Midbrain (tissue), 1 donor: ENCODE measurements around the gene NCS1.

Experiments used
- DNase-seq: peaks from one replicate; lab custom pipeline; 2025; lab: John Stamatoyannopoulos, UW

Gene NCS1

DNA sequence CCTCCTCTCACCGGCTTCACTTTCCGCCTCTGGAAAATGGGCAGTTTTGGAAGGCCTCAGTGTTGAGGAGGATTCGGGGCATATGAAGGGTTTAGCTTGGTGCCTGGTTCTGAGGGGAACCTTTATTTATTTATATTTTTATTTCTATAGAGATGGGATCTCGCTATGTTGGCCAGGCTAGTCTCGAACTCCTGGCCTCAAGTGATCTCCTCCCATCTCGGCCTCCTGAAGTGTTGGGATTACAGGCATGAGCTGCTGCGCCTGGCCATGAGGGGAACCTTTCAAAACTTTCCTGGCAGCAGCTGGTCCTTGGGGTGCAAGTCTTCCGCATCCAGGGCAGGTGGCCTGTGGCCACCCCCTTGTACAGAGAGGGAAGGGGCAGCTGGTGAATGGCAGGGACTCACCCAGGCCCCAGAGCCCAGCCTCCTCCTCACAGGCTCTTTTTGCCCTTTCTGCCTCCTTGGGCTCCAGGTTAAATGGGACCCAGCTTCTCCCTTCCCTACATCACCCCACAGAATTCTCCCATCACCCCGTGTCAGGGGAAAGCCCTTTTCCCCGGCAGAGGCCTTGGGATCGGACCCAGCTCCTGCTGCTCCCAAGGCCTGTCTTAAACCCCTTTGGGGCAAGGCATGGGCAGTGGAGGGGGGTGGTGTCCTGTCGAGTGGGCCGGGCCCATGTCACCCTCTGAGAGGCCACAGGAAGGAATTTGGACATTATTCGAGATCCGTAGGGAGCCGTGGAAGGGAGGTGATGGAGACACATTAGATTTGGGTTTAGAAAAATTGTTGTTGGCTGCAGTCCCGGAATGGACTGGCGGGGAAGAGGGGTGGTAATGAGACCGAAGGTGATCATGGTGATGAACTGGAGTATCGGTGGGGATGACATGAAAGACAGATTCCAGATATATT, 5.9 kb downstream of the NCS1 start:
- no peak for DNase-seq

GRCh38 chr9:130179331-130179907, 7.2 kb downstream of the NCS1 start:
- DNase-seq, result no peak

DNA sequence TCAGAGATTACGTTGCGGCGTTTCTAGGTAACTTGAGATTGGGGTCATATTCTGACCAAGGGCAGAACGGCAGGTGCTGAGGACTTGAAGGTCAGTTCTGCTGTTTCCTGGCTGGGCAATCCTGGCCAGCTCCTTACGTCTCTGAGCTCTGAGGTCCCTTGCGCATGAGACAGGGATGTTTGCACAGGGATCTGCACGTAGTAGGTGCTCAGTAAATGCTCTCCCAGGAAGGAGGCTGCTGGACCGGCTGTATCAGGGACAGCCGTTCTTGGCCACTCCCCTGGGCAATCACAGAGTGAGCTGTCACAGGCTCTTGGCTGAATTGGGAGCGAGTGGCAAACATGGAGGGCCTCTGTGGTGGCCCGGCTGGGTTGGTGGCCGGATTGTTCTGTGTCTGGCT, 8.3 kb downstream of the NCS1 start:
- no peak for DNase-seq

GRCh38 chr9:130181678-130182380, 9.6 kb downstream of the NCS1 start:
- no peak for DNase-seq

DNA sequence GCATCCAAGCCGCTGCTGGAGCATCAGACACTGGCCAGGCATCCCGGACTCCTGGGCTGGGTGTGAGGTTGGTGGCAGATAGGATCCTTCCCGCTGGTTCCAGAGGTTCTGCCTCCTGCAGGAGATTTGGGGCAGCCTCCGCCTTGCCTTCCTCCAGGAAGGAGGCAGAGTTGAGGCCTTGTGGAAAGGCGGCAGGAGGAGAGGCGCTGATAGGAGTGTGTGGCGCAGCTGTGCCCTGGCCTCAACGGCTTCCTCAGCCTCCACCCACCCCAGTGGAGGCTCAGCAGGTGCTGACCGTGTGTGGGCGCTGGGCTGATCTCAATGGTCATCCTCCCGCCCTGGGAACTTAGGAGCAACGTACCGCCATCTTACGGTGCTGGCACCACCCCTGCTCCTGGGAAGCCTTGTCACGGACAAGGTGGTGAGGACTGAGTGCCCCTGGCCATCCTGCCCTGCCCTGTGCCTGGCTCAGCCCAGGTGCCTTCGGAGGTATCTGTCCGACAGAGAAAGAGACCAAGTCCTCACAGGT, 10.2 kb downstream of the NCS1 start:
- DNase-seq, result no peak

DNA sequence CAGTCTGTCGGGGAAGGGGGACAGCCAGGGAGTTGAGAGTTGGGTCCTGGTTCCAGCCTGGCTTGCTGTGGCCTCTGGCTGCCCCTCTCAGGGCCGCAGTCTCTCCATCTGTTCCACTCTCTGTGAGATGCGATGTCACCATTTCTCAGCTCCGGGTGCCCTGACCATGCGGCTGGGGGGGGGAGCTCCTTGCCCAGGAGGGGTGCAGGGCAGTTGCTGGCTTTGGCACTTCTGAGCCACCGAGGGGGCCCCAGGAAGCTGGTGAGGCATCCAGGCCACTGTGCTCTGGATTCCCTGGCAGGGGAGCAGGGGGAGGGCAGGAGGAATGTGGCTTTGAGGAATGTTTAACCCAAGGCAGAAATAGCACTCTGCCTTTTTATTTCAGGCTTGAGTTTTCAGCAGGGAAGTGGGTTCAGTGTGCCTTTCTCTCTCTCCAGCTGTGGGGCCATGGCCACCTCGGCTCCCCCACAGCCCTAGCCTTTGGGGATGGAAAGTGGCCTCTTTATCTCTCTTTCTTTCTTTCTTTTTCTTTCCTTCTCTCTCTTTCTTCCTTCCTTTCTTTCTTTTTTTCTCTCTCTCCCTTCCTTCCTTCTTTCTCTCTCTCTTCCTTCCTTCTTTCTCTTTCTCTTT, 11.0 kb downstream of the NCS1 start:
- no peak for DNase-seq

DNA sequence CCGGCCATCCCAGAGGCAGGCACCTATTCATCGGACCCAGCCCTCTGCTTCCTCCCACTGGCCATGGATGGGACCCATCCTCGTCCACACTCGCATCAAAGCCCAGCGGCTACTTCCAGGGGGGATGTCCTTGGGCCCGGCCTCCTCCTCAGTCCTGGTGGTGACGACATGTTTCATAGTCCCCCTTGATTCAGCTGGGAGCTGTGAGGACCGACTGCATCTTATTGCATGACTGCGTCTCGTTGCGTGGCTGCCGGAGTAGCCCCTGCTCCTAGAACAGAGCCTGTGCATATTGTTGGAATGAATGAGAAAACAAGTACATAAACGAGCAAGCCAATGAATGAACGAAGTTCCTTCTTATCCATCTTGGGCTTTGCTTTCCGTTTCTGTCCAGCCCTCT, 12.8 kb downstream of the NCS1 start:
- no peak for DNase-seq

DNA sequence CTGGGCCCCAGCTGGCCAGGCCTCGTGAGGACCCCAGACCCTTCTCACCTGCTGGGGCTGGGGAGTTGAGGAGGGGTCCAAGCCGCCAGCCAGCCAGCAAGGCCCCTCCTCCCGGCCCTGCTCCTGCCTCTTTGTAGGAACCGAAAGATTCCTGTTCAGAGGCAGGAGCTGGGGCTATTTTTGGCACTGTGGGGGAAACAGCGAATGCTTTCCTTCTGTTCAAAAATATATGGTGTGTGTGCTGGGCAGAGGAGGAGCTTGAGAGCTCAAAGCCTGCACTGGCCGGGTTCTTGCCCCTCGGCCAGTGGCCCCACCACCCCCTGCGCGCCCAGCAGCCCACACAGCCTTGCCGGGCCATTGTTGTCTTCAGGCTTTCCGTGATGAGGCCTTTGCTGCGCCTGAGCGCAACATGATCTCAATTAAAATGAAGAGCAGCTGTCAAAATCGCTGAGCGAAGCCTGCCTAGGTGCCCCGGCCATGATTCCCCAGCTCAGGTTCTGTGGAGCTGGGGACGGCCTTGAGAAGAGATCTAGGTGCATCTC, 13.4 kb downstream of the NCS1 start:
- no peak for DNase-seq

GRCh38 chr9:130186051-130186450, 13.8 kb downstream of the NCS1 start:
- no peak for DNase-seq

DNA sequence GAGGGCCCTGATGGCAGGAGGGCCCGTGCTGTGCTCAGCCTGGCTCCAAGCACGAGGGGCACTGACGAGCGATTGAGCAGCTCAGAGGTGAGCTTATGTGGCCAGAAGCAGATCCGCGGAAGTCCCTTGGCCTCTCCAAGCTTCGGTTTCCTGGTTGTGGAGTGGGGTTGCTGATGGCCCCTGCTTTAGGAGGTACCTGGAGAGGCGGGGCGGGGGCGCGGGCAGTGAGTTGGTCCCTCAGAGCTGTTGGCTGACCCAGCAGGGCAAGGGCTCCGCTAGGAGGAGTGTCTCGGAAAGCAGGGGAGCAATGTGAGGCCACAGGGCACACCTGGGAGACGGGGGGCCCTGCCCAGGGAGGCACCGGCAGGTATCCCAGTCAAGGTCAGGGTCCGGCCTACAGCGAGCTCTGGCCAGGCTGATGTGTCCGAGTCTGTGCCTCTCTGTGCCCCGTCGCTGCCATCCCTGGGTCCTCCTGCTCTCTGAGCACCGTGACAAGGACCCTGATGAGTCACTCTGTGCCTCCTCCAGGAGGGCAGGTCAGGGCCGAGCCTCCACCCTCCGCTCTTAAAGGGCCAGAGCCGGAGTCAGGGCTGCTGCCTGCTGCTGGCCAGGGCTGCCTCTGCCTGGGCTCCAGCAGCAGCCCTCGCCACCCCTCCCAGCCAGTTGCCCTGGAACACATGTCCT, 14.8 kb downstream of the NCS1 start:
- DNase-seq, result no peak

DNA sequence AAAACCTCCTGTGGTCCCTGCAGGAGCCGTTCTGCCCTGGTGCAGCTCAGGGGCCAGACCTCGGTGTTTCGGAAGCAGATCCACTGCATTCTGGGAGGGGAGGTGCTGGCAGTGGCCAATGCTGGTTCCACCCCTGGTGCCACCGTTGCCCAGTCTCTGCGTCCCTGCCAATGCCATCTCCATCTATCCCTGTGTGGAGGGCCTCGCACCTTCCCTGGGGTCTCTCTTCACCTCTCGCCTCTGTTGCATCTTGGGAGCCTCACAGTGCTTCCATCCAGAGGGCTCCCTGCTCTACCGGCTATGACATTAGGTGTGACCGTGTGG, 15.3 kb downstream of the NCS1 start:
- DNase-seq, result no peak

DNA sequence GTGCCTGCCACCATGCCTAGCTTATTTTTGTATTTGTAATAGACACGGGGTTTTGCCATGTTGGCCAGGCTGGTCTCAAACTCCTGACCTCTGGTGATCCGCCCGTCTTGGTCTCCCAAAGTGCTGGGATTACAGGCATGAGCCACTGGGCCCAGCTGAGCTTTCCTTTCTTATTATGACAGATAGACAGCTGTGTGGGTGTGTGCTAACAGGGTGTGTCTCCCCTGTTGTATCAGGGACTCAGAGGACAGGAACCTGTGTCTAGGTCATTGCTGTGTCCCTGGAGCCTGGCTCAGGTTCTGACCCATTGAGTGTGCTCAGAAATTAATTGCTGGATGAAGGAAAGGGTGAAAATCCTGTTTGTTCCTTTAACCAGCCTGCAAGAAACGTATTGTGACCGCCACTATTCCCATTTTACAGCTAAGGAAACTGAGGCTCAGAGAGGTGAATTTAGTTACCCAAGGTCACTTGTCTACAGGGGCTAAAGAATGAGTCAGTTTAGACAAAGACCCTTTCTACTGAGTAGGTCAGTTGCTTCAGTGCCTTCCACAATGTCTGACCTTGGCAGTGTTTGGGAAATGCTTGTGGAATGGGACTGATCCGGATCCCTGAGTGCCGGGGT, 16.8 kb downstream of the NCS1 start:
- no peak for DNase-seq

- no peak for DNase-seq
Observed at GRCh38 chr9:130189840-130190239, 17.6 kb downstream of the NCS1 start.

DNA sequence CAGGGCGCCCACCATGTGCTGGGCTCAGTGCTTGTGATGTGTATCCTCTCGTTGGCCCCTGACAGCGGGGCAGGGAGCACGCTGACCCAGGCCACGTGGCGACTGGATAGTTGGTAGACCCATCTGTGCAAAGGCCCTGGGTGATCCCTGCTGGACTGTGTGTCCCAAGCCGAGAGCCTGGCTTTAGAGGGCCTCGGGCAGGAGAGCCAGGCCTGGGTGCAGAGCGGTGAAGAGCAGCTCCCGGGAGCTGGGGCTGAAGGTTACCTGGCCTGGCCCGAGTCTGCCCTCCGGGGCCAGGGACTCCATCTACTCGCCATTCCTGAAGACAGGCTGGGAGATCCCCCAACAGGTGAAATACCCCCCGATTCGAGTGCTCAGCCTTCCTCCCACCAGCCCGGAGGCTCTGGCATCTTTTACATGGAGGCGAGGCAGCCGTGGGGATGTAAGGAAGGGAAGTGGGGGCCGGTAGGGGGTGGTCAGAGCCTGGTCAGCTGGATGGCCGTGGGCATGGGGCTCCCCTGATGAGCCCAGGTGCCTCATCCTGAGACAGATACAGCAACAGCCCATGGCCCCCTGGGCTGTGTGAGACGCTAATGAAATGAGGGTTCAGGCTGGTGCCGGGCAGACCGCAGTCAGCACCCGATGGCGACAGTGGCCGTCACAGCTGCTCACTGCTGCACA, 19.0 kb downstream of the NCS1 start:
- DNase-seq, result no peak

DNA sequence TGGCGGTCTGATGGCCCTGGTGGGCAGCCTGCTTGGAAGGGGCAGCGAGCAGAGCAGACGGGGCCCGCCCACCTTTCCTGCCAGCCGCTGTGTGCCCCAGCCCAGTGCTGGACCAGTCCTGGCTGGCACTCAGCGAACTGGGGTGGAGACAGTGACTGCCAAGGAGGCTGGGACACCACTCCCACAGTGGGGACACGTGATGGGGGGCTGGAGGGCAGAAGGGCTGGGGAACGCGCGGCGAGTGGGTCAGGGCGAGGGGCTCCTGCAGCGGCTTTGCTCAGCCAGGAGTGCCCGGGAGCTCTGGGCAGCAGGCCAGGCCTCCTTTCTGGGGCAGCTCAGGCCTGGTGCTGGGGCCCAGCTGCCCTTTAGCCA, 19.5 kb downstream of the NCS1 start:
- DNase-seq, result no peak

- no peak for DNase-seq
Observed at GRCh38 chr9:130192382-130192999, 20.3 kb downstream of the NCS1 start.

- DNase-seq, result no peak
Observed at GRCh38 chr9:130193103-130193502, 20.9 kb downstream of the NCS1 start.

- DNase-seq, result no peak
Observed at GRCh38 chr9:130193531-130194377, 21.6 kb downstream of the NCS1 start.

DNA sequence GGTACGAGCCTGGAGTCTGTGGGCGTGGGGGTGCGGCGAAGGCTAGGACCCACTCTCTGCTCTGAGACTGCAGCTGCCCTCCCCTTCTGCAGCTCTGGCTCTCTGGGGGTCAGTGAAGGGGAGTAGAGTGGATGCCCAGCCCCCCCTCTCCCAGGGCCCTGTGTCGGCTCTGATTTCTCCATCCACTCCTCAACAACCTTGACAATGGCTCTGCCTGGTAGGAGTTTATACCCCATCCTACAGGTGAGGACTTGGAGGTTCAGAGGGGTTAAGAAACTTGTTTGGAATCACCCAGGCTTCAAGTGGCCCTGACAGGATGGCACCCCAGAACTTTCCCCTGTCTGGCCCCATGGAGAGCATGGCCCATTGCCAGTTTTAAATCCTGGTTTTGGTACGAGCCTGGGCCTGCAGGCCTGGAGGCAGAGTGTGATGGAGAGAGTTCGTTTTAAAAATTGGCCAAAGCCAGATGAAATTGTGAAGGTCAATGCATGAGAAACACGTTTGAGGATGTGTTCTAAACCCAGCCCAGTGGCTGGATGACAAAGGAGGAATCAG, 22.3 kb downstream of the NCS1 start:
- DNase-seq, result no peak
